ENCODE data around the gene MPRIP.

MPRIP gene

GRCh38 chr17:17071531-17072360 lies 29.5 kb downstream of the MPRIP start:
- no peak for DNase-seq (ENCODE audit: low spot score)

DNA sequence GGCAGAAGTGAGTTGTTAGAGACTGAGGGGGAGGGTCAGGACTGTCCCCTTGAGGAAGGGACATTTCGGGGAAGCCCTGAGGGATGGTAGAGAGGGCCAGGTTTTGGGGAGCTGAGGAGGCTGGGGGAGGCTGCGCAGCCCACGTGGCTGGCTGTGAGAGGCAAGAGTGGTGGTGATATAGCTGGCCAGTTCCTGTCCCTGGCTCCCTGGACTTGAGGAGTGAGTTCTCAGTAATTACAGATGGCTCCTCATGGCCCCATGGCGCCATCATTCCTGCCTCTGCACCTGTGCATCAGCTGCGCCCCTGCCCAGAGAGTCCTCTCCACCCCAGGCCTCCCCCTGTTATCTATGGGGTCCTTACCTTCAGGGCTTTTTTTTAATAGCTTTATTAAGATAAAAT lies 30.3 kb downstream of the MPRIP start:
- no peak for DNase-seq (ENCODE audit: low spot score)

- no peak for DNase-seq (ENCODE audit: low spot score)
These were observed 30.8 kb downstream of the MPRIP start for GRCh38 chr17:17073030-17073564.

- DNase-seq (ENCODE audit: low spot score), result no peak
These were observed 31.5 kb downstream of the MPRIP start for GRCh38 chr17:17073581-17074403.

GRCh38 chr17:17075125-17075781 lies 33.0 kb downstream of the MPRIP start:
- no peak for DNase-seq (ENCODE audit: low spot score)

DNA sequence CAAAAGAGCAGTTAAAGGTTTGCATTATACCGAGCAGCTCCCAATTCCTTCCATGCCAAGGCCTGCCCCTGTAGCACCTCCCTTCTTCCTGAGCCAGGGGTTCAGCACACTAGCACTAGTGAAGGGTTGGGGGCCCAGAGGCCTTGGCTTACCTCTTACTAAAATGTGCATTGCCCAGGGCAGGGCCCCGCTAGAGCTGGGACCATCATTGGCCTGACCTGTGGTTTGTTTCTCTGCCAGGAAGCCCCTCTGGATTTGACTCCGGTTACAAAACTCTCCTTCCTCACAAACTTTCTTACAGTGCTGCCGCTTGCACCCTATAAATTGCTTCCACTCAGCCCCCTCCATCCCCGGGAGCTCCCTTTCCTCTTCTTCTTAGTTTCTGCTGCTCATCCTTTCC lies 33.8 kb downstream of the MPRIP start:
- no peak for DNase-seq (ENCODE audit: low spot score)

- DNase-seq (ENCODE audit: low spot score), result no peak
These were observed 34.8 kb downstream of the MPRIP start for GRCh38 chr17:17077101-17077500.

- no peak for DNase-seq (ENCODE audit: low spot score)
These were observed 35.8 kb downstream of the MPRIP start for GRCh38 chr17:17077861-17078732.

DNA sequence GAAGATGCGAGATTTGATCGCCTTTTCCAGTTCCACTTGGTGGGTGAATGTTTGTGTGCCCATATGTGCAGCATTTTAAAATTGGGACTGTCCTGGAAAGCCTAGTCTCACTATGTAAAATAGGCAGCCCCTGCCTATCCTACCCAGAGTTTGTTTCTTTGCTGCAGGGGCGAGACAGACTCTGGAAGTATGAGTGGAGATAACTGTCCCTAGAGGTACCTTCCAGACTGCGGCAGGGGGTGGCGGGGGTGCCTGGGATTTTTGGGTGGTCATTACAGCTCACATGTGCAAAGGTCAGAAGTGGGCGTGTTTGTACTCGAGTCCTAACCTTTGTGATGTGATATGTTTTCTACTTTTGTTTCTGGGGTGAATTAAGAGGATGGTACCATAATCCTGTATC lies 36.6 kb downstream of the MPRIP start:
- DNase-seq (ENCODE audit: low spot score), result no peak

DNA sequence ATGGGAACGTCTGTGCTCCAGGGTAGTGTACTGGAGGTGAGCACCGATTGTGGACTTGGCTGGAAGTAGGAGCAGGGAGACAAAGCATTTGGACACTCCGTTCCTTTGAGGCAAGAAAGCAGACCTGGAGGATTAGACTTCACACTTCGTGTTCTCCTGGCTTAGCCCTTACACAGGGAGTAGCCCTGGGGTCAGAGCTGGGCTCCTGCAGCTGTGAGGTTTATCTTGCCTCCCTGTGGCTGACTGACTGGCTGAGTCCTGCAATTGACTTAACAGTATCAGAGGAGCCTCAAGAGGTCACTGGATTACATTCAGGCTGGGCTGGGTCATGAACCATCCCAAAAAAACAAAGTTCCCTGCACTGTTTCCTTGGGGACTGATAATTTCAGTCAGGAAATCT lies 37.1 kb downstream of the MPRIP start:
- no peak for DNase-seq (ENCODE audit: low spot score)

- no peak for DNase-seq (ENCODE audit: low spot score)
These were observed 37.5 kb downstream of the MPRIP start for GRCh38 chr17:17079761-17080160.

GRCh38 chr17:17080181-17080631 lies 37.9 kb downstream of the MPRIP start:
- DNase-seq (ENCODE audit: low spot score), result no peak

GRCh38 chr17:17080781-17081180 lies 38.5 kb downstream of the MPRIP start:
- DNase-seq (ENCODE audit: low spot score), result no peak

DNA sequence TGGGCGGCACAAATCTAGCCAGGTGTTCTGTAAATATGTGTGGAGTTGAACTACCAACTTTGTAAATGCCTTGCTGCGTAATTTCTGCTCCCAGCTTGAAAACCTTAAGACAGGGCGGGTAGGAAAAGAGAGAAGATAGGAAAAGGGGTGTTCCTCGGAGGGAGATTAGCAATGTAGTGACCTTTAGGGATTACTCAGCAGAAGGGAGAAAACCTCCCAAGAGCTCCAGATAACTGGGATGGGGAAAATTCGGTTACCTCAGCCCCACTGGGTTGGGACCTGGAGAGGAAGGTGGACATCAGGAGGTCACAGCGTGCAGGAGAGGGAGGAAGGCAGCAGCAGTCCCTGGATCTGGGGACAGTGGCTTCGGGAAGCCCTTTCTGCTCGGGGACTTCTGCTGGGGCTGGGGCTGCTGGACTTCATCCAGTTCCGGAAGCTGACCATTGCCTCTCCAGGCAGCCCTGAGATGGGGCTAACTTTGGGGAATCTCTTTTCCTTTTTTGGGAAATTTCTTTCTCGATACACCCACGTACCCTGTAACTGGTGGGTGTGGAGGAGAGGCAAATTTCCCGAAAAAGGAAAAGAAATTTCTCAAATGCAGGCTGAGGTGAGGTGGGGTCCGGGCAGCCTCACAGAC lies 39.2 kb downstream of the MPRIP start:
- no peak for DNase-seq (ENCODE audit: low spot score)

DNA sequence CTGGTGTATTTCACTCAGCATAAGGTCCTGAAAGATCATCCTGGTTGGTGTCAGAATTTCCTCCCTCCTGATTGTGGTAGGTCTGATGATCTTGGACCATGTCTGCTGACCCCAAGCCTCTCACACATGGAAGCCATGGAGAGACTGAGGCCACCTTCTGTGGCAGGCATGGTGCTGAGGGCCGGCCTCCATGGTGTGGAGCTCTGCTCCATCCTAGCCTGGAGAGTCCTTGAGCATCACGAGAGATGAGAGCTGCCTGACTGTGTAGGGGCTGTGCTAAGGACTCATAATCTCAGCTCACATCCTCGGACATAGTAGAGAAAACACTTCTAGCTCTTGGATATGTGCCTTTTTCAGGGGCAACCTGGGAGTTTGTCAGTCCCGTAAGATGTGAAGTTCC lies 40.6 kb downstream of the MPRIP start:
- no peak for DNase-seq (ENCODE audit: low spot score)

DNA sequence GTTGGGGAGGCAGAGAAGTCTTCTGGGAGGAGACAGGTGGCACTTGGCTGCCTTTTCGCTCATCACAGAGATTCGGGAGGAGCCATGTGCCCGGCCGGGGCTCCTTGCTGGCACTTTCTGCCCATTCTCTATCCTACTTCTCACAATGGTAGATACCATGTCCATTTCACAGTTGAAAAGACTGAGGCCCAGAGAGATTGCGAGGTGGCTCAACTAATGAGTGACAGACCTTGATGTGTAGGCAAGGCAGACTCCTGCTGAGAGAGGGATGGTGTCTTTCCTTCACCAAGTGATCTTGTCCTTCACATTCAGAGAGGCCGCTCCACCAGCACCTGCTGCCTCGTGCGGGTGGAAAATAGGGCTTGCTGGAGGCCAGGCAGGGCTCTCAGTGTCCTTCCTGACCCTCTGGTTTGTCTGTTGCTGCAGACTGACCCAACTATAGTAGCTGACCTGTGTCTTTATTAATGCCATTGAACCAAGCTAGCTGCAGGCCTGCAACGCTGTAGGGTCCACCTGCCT lies 42.1 kb downstream of the MPRIP start:
- DNase-seq (ENCODE audit: low spot score), result no peak

DNA sequence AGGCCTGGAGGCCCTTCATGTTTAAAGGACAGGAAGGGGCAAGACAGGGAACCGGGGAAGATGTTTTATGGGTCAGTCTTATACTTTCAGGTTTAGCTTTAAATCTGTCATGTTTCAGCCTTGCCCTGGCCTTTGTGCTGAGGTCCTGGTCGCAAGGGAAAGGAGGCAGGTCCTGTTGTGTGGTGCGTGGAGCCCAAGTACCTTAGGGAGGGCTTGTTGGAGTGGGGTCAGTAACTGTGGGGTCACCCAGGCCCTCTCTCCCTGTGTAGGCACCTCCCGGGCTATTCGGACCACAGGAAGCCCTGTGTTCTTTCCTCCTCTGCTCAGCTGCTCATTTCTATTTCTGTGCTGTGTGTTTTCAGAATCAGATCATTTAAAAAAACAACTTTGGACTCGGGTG lies 42.7 kb downstream of the MPRIP start:
- no peak for DNase-seq (ENCODE audit: low spot score)

- DNase-seq (ENCODE audit: low spot score), result no peak
These were observed 44.3 kb downstream of the MPRIP start for GRCh38 chr17:17086585-17086984.

GRCh38 chr17:17087424-17088015 lies 45.3 kb downstream of the MPRIP start:
- no peak for DNase-seq (ENCODE audit: low spot score)

- DNase-seq (ENCODE audit: low spot score), result no peak
These were observed 45.8 kb downstream of the MPRIP start for GRCh38 chr17:17088086-17088485.
